T-helper 1 cell treated with Interleukin-12 subunit alpha and Interleukin-12 subunit beta and Interleukin-4 antibody, amounts not matched to agents 30 μg/mL and 1 μg/mL, for 36 hours (primary cell): ENCODE data around the gene SUPT20H.
A peak's percentile ranks its signal among the peaks of the same experiment; 100 is the strongest.
"Not testable (repeated sequence)": the region's sequence is repeated elsewhere in the genome, so short reads cannot be mapped to it uniquely, and the experiment has no call there.

ENCODE experiments used
- H3K27ac Mint-ChIP-seq: one replicate; pipeline ENCODE4 v1.8.0; 2021; ENCODE audit warnings: mild to moderate bottlenecking, mixed read lengths
- H3K27me3 Mint-ChIP-seq: one replicate; pipeline ENCODE4 v1.8.0; 2021; ENCODE audit warnings: low read depth, mixed read lengths
- H3K36me3 Mint-ChIP-seq: one replicate; pipeline ENCODE4 v1.8.0; 2021; ENCODE audit warnings: low read depth, mixed read lengths
- H3K4me1 Mint-ChIP-seq: one replicate; pipeline ENCODE4 v1.8.0; 2021; ENCODE audit warnings: low read depth, mixed read lengths
- H3K4me3 Mint-ChIP-seq: one replicate; pipeline ENCODE4 v1.8.0; 2021; ENCODE audit warnings: mild to moderate bottlenecking, moderate library complexity, mixed read lengths
- H3K9me3 Mint-ChIP-seq: one replicate; pipeline ENCODE4 v1.8.0; 2021; ENCODE audit warnings: mixed read lengths

Gene SUPT20H

GRCh38 chr13:37087486-37087885 lies 28.0 kb upstream of the SUPT20H start:
- Mint-ChIP-seq H3K27me3 (peaks cover under 1% of the 10 kb centered on the region), H3K27ac (no peak overlapping the region)

DNA sequence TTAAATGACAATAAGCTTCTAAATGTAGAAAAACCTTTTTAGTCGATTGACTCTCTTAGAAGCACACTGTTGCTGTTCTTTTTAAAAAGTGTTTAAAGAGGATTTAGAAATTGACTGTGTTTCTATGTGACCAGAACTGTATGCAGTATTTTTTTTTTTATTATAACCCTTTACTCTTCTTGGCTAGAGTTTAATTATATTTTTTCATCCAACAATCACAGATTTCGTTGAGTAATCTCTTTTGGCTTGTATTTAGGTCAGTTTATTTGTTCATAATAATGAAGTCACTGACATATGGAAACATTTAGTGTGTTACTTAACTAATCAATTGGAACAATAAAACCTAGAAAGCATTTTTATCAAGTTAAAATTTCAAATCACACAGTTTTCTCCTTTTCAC lies 26.1 kb upstream of the SUPT20H start:
- Mint-ChIP-seq H3K4me1 (no peaks in the 10 kb centered on the region), H3K9me3 (no peaks in the 10 kb centered on the region), H3K27me3 (peaks cover 9% of the 10 kb centered on the region), H3K4me3 (no peak overlapping the region), H3K27ac (no peak overlapping the region), H3K36me3 (no peaks in the 10 kb centered on the region)

More at GRCh38 chr13:37087486-37087885, 28.0 kb upstream of the SUPT20H start:
- Mint-ChIP-seq H3K4me1 (no peaks in the 10 kb centered on the region), H3K9me3 (no peaks in the 10 kb centered on the region), H3K4me3 (no peak overlapping the region), H3K36me3 (no peaks in the 10 kb centered on the region)

DNA sequence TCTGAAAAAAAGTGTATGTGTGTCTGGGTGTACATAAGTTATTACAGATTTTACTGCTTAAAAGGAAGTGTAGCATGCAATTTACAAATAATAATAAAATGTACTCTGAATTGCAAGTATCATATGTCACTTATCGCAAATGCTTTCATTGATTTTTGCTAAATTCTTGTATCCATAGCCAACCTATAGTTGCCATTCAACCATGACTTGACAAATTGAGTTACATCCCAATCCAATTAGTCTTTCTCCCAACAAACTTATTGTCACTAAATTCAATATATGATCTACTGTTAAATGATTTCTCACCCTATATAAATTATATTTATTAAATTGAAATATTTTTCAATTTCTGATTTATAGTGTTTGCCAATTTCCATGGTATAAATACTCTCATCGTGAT lies 17.3 kb upstream of the SUPT20H start:
- no peak overlapping the region for H3K4me3 Mint-ChIP-seq
- no peaks in the 10 kb centered on the region for H3K9me3 Mint-ChIP-seq
- no peaks in the 10 kb centered on the region for H3K4me1 Mint-ChIP-seq
- no peak overlapping the region for H3K27ac Mint-ChIP-seq
- H3K36me3 Mint-ChIP-seq: no peaks in the 10 kb centered on the region
- peaks cover 15% of the 10 kb centered on the region for H3K27me3 Mint-ChIP-seq

GRCh38 chr13:37075164-37075563 lies 15.7 kb upstream of the SUPT20H start:
- no peaks in the 10 kb centered on the region for H3K36me3 Mint-ChIP-seq
- H3K9me3 Mint-ChIP-seq: no peaks in the 10 kb centered on the region
- H3K4me3 Mint-ChIP-seq: no peak overlapping the region
- H3K4me1 Mint-ChIP-seq: no peaks in the 10 kb centered on the region
- no peak overlapping the region for H3K27ac Mint-ChIP-seq
- peaks cover 12% of the 10 kb centered on the region for H3K27me3 Mint-ChIP-seq

GRCh38 chr13:37074703-37075102 lies 15.2 kb upstream of the SUPT20H start:
- Mint-ChIP-seq H3K27me3 (peaks cover 12% of the 10 kb centered on the region), H3K27ac (no peak overlapping the region), H3K36me3 (no peaks in the 10 kb centered on the region), H3K4me3 (no peak overlapping the region), H3K4me1 (no peaks in the 10 kb centered on the region), H3K9me3 (no peaks in the 10 kb centered on the region)

- Mint-ChIP-seq H3K4me3 (no peak overlapping the region), H3K4me1 (no peaks in the 10 kb centered on the region), H3K27ac (no peak overlapping the region), H3K9me3 (no peaks in the 10 kb centered on the region), H3K36me3 (no peaks in the 10 kb centered on the region), H3K27me3 (peaks cover 9% of the 10 kb centered on the region)
Measured at GRCh38 chr13:37072024-37072423, 12.5 kb upstream of the SUPT20H start.

DNA sequence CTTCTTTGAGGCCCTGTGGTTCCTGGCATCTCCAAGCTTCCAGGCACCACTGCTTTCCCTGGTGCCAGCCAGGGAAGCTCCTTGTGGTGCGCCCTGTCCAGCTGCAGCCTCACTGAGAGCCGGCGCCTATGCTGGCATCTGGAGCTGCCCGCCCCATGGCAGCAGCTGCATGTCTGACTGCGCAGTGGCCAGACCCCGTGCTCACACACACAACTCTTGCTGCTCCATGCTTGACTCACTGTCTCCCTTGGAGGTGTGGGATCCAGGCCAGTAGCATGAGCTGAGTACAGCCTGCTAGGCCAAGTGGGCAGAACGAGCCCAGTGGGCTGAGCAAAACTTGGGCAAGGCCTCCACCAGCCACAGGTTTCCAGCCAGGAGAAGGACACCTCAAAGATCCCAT lies 11.5 kb upstream of the SUPT20H start:
- H3K4me1 Mint-ChIP-seq: no peaks in the 10 kb centered on the region
- no peak overlapping the region for H3K27ac Mint-ChIP-seq
- H3K4me3 Mint-ChIP-seq: no peak overlapping the region
- H3K36me3 Mint-ChIP-seq: no peaks in the 10 kb centered on the region
- no peaks in the 10 kb centered on the region for H3K9me3 Mint-ChIP-seq
- H3K27me3 Mint-ChIP-seq: peaks cover 9% of the 10 kb centered on the region

DNA sequence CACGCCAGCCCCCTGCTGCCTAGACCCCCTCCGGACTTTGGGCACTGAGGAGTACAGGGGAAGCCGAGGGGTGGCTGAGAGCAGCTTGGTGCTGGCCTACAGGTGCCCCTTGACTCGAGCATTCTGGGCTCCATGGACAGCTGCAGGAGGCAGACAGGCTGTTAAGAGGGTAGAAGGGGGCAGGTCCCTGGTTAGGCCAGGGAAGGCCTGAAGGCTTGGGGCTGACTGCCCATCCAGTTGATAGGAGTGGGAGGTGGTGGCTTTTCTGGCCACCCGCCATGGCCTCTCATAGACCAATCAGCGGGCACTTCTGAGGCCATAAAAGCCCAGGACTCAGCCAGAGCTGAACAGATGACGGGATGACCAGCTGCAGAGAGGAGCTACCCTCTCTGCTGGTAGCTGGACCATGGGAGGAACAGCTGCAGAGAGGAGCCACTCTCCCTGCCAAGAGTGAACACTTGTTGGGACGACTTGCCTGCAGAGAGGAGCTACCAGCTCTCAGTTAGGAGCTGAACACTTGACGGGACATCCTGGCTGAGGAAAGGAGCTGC lies 10.7 kb upstream of the SUPT20H start:
- H3K9me3 Mint-ChIP-seq: no peaks in the 10 kb centered on the region
- no peaks in the 10 kb centered on the region for H3K36me3 Mint-ChIP-seq
- H3K27me3 Mint-ChIP-seq: peaks cover 9% of the 10 kb centered on the region
- no peak overlapping the region for H3K27ac Mint-ChIP-seq
- no peaks in the 10 kb centered on the region for H3K4me1 Mint-ChIP-seq
- H3K4me3 Mint-ChIP-seq: no peak overlapping the region

DNA sequence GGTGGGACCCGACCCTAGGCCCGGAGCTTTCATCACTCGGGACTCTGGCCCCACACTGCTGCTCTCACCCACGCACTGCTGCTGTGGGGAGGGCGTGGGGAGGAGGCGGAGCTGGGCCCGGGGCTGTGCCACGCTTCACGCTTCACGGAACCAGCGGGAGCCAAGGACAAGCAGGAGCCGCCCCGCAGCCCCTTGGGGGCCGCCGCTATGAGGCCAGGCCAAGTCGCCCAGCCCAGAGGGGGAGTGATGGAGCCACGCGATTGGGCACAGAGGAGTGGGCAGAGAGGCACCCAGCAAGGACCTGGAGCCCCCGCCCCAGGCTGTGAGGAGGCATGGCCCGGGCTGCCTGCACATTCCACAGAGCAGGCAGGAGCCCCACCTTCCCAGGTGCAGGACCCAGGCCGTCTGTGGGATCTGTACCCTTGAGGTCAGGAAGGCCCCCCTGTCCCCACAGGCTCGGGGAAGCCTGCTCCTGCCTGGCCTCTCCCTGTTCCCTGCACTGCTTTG lies 10.2 kb upstream of the SUPT20H start:
- no peaks in the 10 kb centered on the region for H3K4me1 Mint-ChIP-seq
- H3K27ac Mint-ChIP-seq: no peak overlapping the region
- no peak overlapping the region for H3K4me3 Mint-ChIP-seq
- H3K9me3 Mint-ChIP-seq: no peaks in the 10 kb centered on the region
- H3K27me3 Mint-ChIP-seq: peaks cover 11% of the 10 kb centered on the region
- no peaks in the 10 kb centered on the region for H3K36me3 Mint-ChIP-seq

GRCh38 chr13:37068962-37069361 lies 9.5 kb upstream of the SUPT20H start:
- H3K4me3 Mint-ChIP-seq: no peak overlapping the region
- H3K4me1 Mint-ChIP-seq: no peaks in the 10 kb centered on the region
- H3K9me3 Mint-ChIP-seq: no peaks in the 10 kb centered on the region
- H3K36me3 Mint-ChIP-seq: no peaks in the 10 kb centered on the region
- peaks cover 14% of the 10 kb centered on the region for H3K27me3 Mint-ChIP-seq
- H3K27ac Mint-ChIP-seq: peak overlapping the region; percentile 18

- Mint-ChIP-seq H3K9me3 (no peaks in the 10 kb centered on the region), H3K36me3 (no peaks in the 10 kb centered on the region), H3K27me3 (peaks cover 8% of the 10 kb centered on the region), H3K4me3 (no peak overlapping the region), H3K27ac (no peak overlapping the region), H3K4me1 (no peaks in the 10 kb centered on the region)
Measured at GRCh38 chr13:37067874-37068273, 8.4 kb upstream of the SUPT20H start.

DNA sequence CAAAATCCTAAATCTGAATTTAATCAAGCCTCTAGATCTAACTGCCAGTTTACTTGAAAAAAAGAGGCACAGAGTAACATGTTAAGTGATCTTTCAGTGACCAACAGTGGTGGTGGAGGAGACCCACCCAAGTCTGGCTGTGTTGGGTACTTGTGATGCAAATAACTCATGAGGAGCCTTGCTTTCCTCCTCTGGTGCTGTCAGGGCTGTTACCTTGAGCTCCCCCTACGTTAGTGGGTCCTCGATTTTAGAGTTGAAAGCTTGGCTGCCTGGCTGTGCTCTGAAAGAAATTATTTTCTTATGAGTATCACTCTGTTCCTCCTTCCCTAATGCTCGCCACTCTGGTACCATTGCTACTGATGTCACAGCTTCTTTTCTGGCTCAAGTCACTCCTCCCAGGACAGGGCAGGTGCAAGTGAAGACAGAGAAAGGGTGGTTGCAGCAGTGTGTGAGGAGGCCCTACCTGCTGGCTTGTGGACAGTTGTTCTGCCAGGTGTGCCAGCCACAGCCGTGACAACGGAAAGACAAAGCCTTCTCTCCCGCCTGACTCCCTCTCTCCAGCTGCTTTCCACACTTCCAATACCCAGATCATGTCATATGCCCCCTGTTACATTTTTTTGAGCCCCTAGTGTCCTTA lies 6.5 kb upstream of the SUPT20H start:
- H3K4me3 Mint-ChIP-seq: no peak overlapping the region
- H3K27ac Mint-ChIP-seq: no peak overlapping the region
- no peaks in the 10 kb centered on the region for H3K36me3 Mint-ChIP-seq
- peaks cover 8% of the 10 kb centered on the region for H3K27me3 Mint-ChIP-seq
- no peaks in the 10 kb centered on the region for H3K4me1 Mint-ChIP-seq
- H3K9me3 Mint-ChIP-seq: no peaks in the 10 kb centered on the region

- peak overlapping the region; percentile 98 for H3K27ac Mint-ChIP-seq
- H3K4me3 Mint-ChIP-seq: peak overlapping the region; percentile 97
- H3K9me3 Mint-ChIP-seq: no peaks in the 10 kb centered on the region
- peaks cover 7% of the 10 kb centered on the region for H3K27me3 Mint-ChIP-seq
- H3K36me3 Mint-ChIP-seq: peaks cover 13% of the 10 kb centered on the region
- peaks cover 19% of the 10 kb centered on the region for H3K4me1 Mint-ChIP-seq
Measured at GRCh38 chr13:37059848-37060192, 332 bp upstream of the SUPT20H start.

- peaks cover 36% of the 10 kb centered on the region for H3K36me3 Mint-ChIP-seq
- H3K27me3 Mint-ChIP-seq, H3K9me3 Mint-ChIP-seq, H3K27ac Mint-ChIP-seq, H3K4me3 Mint-ChIP-seq: not testable (repeated sequence)
- H3K4me1 Mint-ChIP-seq: peaks cover 27% of the 10 kb centered on the region
Measured at GRCh38 chr13:37056228-37056627, 3.3 kb downstream of the SUPT20H start.

DNA sequence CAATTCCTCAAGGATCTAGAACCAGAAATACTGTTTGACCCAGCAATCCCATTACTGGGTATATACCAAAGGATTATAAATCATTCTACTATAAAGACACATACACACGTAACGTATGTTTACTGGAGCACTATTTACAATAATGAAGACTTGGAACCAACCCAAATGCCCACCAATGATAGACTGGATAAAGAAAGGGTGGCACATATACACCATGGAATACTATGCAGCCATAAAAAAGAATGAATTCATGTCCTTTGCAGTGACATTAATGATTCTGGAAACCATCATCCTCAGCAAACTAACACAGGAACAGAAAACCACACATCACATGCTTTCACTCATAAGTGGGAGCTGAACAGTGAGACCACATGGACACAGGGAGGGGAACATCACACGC lies 6.4 kb downstream of the SUPT20H start:
- not testable (repeated sequence) for H3K27ac Mint-ChIP-seq, H3K27me3 Mint-ChIP-seq, H3K4me3 Mint-ChIP-seq, H3K9me3 Mint-ChIP-seq
- Mint-ChIP-seq H3K4me1 (peaks cover 17% of the 10 kb centered on the region), H3K36me3 (peaks cover 32% of the 10 kb centered on the region)
